Measurements from ENCODE around the gene RBFA. TPM values are rescaled to one million over a fixed set of nuclear protein-coding genes. Genes with fewer than 3 reads are reported as not detected.

RBFA gene
- total and polyA plus RNA-seq, 10 of the 15 experiments (the other 5 are each of a cell fraction or from before 2014, with no cell fraction given): 7.2 to 56.0 (median 37.7) TPM

- TF ChIP-seq, protein P1, sequence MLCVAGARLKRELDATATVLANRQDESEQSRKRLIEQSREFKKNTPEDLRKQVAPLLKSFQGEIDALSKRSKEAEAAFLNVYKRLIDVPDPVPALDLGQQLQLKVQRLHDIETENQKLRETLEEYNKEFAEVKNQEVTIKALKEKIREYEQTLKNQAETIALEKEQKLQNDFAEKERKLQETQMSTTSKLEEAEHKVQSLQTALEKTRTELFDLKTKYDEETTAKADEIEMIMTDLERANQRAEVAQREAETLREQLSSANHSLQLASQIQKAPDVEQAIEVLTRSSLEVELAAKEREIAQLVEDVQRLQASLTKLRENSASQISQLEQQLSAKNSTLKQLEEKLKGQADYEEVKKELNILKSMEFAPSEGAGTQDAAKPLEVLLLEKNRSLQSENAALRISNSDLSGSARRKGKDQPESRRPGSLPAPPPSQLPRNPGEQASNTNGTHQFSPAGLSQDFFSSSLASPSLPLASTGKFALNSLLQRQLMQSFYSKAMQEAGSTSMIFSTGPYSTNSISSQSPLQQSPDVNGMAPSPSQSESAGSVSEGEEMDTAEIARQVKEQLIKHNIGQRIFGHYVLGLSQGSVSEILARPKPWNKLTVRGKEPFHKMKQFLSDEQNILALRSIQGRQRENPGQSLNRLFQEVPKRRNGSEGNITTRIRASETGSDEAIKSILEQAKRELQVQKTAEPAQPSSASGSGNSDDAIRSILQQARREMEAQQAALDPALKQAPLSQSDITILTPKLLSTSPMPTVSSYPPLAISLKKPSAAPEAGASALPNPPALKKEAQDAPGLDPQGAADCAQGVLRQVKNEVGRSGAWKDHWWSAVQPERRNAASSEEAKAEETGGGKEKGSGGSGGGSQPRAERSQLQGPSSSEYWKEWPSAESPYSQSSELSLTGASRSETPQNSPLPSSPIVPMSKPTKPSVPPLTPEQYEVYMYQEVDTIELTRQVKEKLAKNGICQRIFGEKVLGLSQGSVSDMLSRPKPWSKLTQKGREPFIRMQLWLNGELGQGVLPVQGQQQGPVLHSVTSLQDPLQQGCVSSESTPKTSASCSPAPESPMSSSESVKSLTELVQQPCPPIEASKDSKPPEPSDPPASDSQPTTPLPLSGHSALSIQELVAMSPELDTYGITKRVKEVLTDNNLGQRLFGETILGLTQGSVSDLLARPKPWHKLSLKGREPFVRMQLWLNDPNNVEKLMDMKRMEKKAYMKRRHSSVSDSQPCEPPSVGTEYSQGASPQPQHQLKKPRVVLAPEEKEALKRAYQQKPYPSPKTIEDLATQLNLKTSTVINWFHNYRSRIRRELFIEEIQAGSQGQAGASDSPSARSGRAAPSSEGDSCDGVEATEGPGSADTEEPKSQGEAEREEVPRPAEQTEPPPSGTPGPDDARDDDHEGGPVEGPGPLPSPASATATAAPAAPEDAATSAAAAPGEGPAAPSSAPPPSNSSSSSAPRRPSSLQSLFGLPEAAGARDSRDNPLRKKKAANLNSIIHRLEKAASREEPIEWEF (IDR thresholded peaks at IDR 0.05; ENCODE audit: insufficient replicate concordance, low read depth, low read length): no peak
- no peak for TF ChIP-seq JUND (IDR thresholded peaks at IDR 0.05; ENCODE audit: low read depth, low read length)
- no peak for TF ChIP-seq BCL11A (IDR thresholded peaks at IDR 0.05; ENCODE audit: low read depth, low read length)
- TF ChIP-seq YBX1 (IDR thresholded peaks at IDR 0.05): no peak
- no peak for TF ChIP-seq HDAC6 (IDR thresholded peaks at IDR 0.05; ENCODE audit: unreplicated experiment)
- TF ChIP-seq, protein P2, sequence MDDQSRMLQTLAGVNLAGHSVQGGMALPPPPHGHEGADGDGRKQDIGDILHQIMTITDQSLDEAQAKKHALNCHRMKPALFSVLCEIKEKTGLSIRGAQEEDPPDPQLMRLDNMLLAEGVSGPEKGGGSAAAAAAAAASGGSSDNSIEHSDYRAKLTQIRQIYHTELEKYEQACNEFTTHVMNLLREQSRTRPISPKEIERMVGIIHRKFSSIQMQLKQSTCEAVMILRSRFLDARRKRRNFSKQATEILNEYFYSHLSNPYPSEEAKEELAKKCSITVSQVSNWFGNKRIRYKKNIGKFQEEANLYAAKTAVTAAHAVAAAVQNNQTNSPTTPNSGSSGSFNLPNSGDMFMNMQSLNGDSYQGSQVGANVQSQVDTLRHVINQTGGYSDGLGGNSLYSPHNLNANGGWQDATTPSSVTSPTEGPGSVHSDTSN (IDR thresholded peaks at IDR 0.05; ENCODE audit: insufficient replicate concordance, low read depth, low read length): no peak
- no peak for TF ChIP-seq ESRRA (IDR thresholded peaks at IDR 0.05; ENCODE audit: low read length)
- TF ChIP-seq KAT2A (conservative IDR thresholded peaks at IDR 0.05; ENCODE audit: control insufficient read depth, low read depth, low read length): no peak
- TF ChIP-seq PAX8 (IDR thresholded peaks at IDR 0.05): no peak
- no peak for TF ChIP-seq ELK1 (IDR thresholded peaks at IDR 0.05; ENCODE audit: low read depth, low read length)
- TF ChIP-seq ATF7 (IDR thresholded peaks at IDR 0.05; ENCODE audit: low read depth): peak; percentile 45; the same call in 1 of the 2 replicates
- TF ChIP-seq CBX5 (IDR thresholded peaks at IDR 0.05; ENCODE audit: low read depth): no peak
- TF ChIP-seq JUNB (IDR thresholded peaks at IDR 0.05): no peak
- TF ChIP-seq SUPT20H (IDR thresholded peaks at IDR 0.05; ENCODE audit: borderline replicate concordance, control insufficient read depth, low read depth, low read length): no peak
- TF ChIP-seq ZNF274 (IDR thresholded peaks at IDR 0.05; ENCODE audit: insufficient read depth, insufficient read length): no peak
- peak; percentile 68 to 99; a peak in 2 of 3 replicates for TF ChIP-seq EGR1 (IDR thresholded peaks at IDR 0.05; ENCODE audit: borderline replicate concordance in 1 of 2, low read depth in 2 of 2, low read length in 2 of 2)
- no peak for TF ChIP-seq IRF4 (IDR thresholded peaks at IDR 0.05; ENCODE audit: low read depth, low read length)
- no peak for TF ChIP-seq EZH2 (IDR thresholded peaks at IDR 0.05; ENCODE audit: borderline replicate concordance, control insufficient read depth, low read depth, low read length)
- TF ChIP-seq BMI1 (IDR thresholded peaks at IDR 0.05; ENCODE audit: borderline replicate concordance): no peak
- TF ChIP-seq, protein P3, sequence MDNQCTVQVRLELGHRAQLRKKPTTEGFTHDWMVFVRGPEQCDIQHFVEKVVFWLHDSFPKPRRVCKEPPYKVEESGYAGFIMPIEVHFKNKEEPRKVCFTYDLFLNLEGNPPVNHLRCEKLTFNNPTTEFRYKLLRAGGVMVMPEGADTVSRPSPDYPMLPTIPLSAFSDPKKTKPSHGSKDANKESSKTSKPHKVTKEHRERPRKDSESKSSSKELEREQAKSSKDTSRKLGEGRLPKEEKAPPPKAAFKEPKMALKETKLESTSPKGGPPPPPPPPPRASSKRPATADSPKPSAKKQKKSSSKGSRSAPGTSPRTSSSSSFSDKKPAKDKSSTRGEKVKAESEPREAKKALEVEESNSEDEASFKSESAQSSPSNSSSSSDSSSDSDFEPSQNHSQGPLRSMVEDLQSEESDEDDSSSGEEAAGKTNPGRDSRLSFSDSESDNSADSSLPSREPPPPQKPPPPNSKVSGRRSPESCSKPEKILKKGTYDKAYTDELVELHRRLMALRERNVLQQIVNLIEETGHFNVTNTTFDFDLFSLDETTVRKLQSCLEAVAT (IDR thresholded peaks at IDR 0.05): no peak; the same call in 1 of the 2 replicates
- TF ChIP-seq RAD21 (IDR thresholded peaks at IDR 0.05; ENCODE audit: insufficient read depth, low read depth, low read length): no peak
Measured at GRCh38 chr18:79988451-79989194, 45.6 kb upstream of the RBFA start, which contains the start of gene TXNL4A (continued).

All from GM12878 (cell line).